NT2/D1 (cell line): ENCODE results near the gene ZNF354B.
"Not testable (repeated sequence)": the region's sequence is repeated elsewhere in the genome, so short reads cannot be mapped to it uniquely, and the experiment has no call there.

Experiments
- DNase-seq: peaks from one replicate; pipeline ENCODE4 v3.0.0-alpha.2; 2011; ENCODE audit warnings: low read depth, low spot score
- H3K27me3 ChIP-seq: 2 replicates; pipeline ENCODE4 v1.6.0; 2011; ENCODE audit warnings: mild to moderate bottlenecking; ENCODE audit not compliant: insufficient read length, insufficient read depth
- H3K36me3 ChIP-seq: 2 replicates; pipeline ENCODE4 v1.6.1; 2011; ENCODE audit warnings: mild to moderate bottlenecking, low read length, mixed read lengths; ENCODE audit not compliant: insufficient read depth, insufficient read length
- H3K4me1 ChIP-seq: 2 replicates; pipeline ENCODE4 v1.5.1; 2011; ENCODE audit not compliant: insufficient read depth, insufficient read length
- H3K4me3 ChIP-seq: 2 replicates; pipeline ENCODE4 v1.5.1; 2011; ENCODE audit warnings: low read depth; ENCODE audit not compliant: insufficient read length
- H3K9ac ChIP-seq: 2 replicates; pipeline ENCODE4 v1.6.0; 2011; ENCODE audit warnings: low read depth; ENCODE audit not compliant: insufficient read length
- H3K9me3 ChIP-seq: 2 replicates; pipeline ENCODE4 v1.5.1; 2011; ENCODE audit warnings: mild to moderate bottlenecking, low read length; ENCODE audit not compliant: insufficient read depth
- SUZ12 ChIP-seq: IDR thresholded peaks from 2 replicates; pipeline ENCODE4 v1.6.1; 2011; ENCODE audit not compliant: insufficient read length, insufficient read depth; ENCODE audit errors: extremely low read depth
- YY1 ChIP-seq: IDR thresholded peaks from 2 replicates; pipeline ENCODE4 v1.6.1; 2011; ENCODE audit not compliant: insufficient read length, insufficient read depth
- ZNF274 ChIP-seq: IDR thresholded peaks from 2 replicates; pipeline ENCODE4 v1.6.1; 2011; ENCODE audit warnings: mild to moderate bottlenecking, low read depth, low read length

Gene ZNF354B

GRCh38 chr5:178831049-178831448, 28.7 kb upstream of the ZNF354B start:
- H3K9ac ChIP-seq: no peak overlapping the region
- peaks cover 75% of the 10 kb centered on the region for H3K9me3 ChIP-seq
- no peaks in the 10 kb centered on the region for H3K36me3 ChIP-seq
- no peaks in the 10 kb centered on the region for H3K27me3 ChIP-seq
- DNase-seq: no peak
- H3K4me1 ChIP-seq: no peaks in the 10 kb centered on the region
- H3K4me3 ChIP-seq: no peak overlapping the region
- no peak for TF ChIP-seq YY1
- no peak for TF ChIP-seq SUZ12
- TF ChIP-seq ZNF274: no peak

GRCh38 chr5:178832618-178833201, 27.0 kb upstream of the ZNF354B start:
- H3K4me3 ChIP-seq: no peak overlapping the region
- DNase-seq: no peak
- TF ChIP-seq YY1 (no peak), SUZ12 (no peak), ZNF274 (no peak)

GRCh38 chr5:178836628-178837027, 23.1 kb upstream of the ZNF354B start:
- TF ChIP-seq ZNF274 (no peak), YY1 (no peak), SUZ12 (no peak)
- H3K4me1 ChIP-seq: no peaks in the 10 kb centered on the region
- H3K4me3 ChIP-seq: no peak overlapping the region
- H3K9ac ChIP-seq: no peak overlapping the region
- no peaks in the 10 kb centered on the region for H3K27me3 ChIP-seq
- peaks cover 41% of the 10 kb centered on the region for H3K9me3 ChIP-seq
- no peaks in the 10 kb centered on the region for H3K36me3 ChIP-seq
- no peak for DNase-seq

More at GRCh38 chr5:178832618-178833201, 27.0 kb upstream of the ZNF354B start:
- no peaks in the 10 kb centered on the region for H3K27me3 ChIP-seq
- no peak overlapping the region for H3K9ac ChIP-seq
- no peaks in the 10 kb centered on the region for H3K36me3 ChIP-seq
- H3K9me3 ChIP-seq: peaks cover 69% of the 10 kb centered on the region
- H3K4me1 ChIP-seq: no peaks in the 10 kb centered on the region

- peaks cover 21% of the 10 kb centered on the region; the same call in 1 of the 2 replicates for H3K9me3 ChIP-seq
- H3K36me3 ChIP-seq, H3K9ac ChIP-seq, H3K4me3 ChIP-seq, DNase-seq, H3K27me3 ChIP-seq, H3K4me1 ChIP-seq: not testable (repeated sequence)
Measured at GRCh38 chr5:178838695-178839318, 20.9 kb upstream of the ZNF354B start.

- no peaks in the 10 kb centered on the region for H3K27me3 ChIP-seq
- TF ChIP-seq ZNF274 (no peak), YY1 (no peak), SUZ12 (no peak)
- no peak overlapping the region for H3K9ac ChIP-seq
- DNase-seq: peak; percentile 35
- 0 out of 2 replicates have a peak, but pooled peaks cover 17% of the 10 kb centered on the region for H3K9me3 ChIP-seq
- no peaks in the 10 kb centered on the region for H3K36me3 ChIP-seq
- no peak overlapping the region for H3K4me3 ChIP-seq
- H3K4me1 ChIP-seq: no peaks in the 10 kb centered on the region
Measured at GRCh38 chr5:178839319-178839704, 20.4 kb upstream of the ZNF354B start.

- not testable (repeated sequence) for H3K27me3 ChIP-seq, H3K4me1 ChIP-seq, H3K4me3 ChIP-seq, DNase-seq, H3K9ac ChIP-seq, H3K36me3 ChIP-seq, H3K9me3 ChIP-seq
Measured at GRCh38 chr5:178840399-178840798, 19.4 kb upstream of the ZNF354B start.

GRCh38 chr5:178849316-178849715, 10.4 kb upstream of the ZNF354B start:
- no peaks in the 10 kb centered on the region for H3K36me3 ChIP-seq
- no peak for TF ChIP-seq ZNF274
- no peak for TF ChIP-seq SUZ12
- no peak for TF ChIP-seq YY1
- no peaks in the 10 kb centered on the region for H3K9me3 ChIP-seq
- H3K4me1 ChIP-seq: no peaks in the 10 kb centered on the region
- H3K27me3 ChIP-seq: no peaks in the 10 kb centered on the region
- DNase-seq: no peak
- no peak overlapping the region for H3K4me3 ChIP-seq
- no peak overlapping the region for H3K9ac ChIP-seq

- TF ChIP-seq SUZ12 (no peak), YY1 (no peak), ZNF274 (no peak)
- DNase-seq: no peak
- H3K9ac ChIP-seq: no peak overlapping the region
Measured at GRCh38 chr5:178851951-178852350, 7.8 kb upstream of the ZNF354B start.

More at GRCh38 chr5:178851951-178852350, 7.8 kb upstream of the ZNF354B start:
- H3K36me3 ChIP-seq: no peaks in the 10 kb centered on the region
- no peak overlapping the region for H3K4me3 ChIP-seq
- no peaks in the 10 kb centered on the region for H3K9me3 ChIP-seq
- H3K27me3 ChIP-seq: no peaks in the 10 kb centered on the region
- no peaks in the 10 kb centered on the region for H3K4me1 ChIP-seq
